Measurements from ENCODE around the gene NUP210L. TPM values are rescaled to one million over a fixed set of nuclear protein-coding genes. Genes with fewer than 3 reads are reported as not detected.

NUP210L gene
- total and polyA plus RNA-seq, 2 donors (not counting 3 experiments of a cell fraction or from before 2014, with no cell fraction given) = 0.01 to 0.07 TPM

DNA sequence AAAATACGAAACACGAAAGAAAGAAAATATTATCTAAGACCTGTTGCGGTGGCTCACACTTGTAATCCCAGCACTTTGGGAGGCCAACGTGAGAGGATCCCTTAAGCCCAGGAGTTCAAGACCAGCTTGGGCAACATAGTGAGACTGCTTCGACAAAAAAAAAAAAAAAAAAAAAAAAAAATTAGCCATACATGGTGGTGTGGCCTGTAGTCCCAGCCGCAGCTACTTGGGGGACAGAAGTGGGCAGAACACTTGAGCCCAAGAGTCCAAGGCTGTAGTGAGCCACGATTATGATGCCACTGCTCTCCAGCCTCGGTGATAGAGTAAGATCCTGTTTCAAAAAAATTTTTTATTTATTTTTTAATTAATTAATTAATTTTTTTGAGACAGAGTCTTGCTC is 167.3 kb downstream of the NUP210L start:
- DNase-seq (ENCODE audit: low read depth, low spot score) = no peak
- Histone ChIP-seq H4K20me1 (replicated peaks; ENCODE audit: control insufficient read depth, extremely low read depth, insufficient read depth, low read length) (no peaks in the 10 kb centered on the region), H3K4me1 (ENCODE audit: control insufficient read depth, extremely low read depth, insufficient read depth, low read length) (peaks cover 33% of the 10 kb centered on the region), H3K9me1 (replicated peaks; ENCODE audit: control insufficient read depth, extremely low read depth, insufficient read depth, low read length) (no peaks in the 10 kb centered on the region), H3K4me3 (replicated peaks in 1 of 3; ENCODE audit: insufficient read depth in 1 of 3, low read depth in 1 of 3, low read length in 3 of 3) (no peak overlapping the region), H3K36me3 (ENCODE audit: control insufficient read depth in 2 of 2, extremely low read depth in 1 of 2, insufficient read depth in 2 of 2, low read length in 2 of 2) (peaks cover 8 to 10% of the 10 kb centered on the region in 2 experiments), H2AFZ (ENCODE audit: low read depth, low read length) (no peak overlapping the region), H3K4me2 (ENCODE audit: insufficient read depth, low read length) (no peak overlapping the region), H3K27me3 (ENCODE audit: control insufficient read depth in 2 of 2, insufficient read depth in 2 of 2, low read length in 2 of 2) (no peaks in the 10 kb centered on the region), H3K9ac (replicated peaks; ENCODE audit: extremely low read depth, insufficient read depth, low read length) (no peak overlapping the region), H3K9me3 (replicated peaks; ENCODE audit: control insufficient read depth, insufficient read depth, low read length) (no peaks in the 10 kb centered on the region), H3K27ac (ENCODE audit: insufficient read depth, low read depth, low read length) (no peak overlapping the region), H3K79me2 (ENCODE audit: control insufficient read depth, insufficient read depth, low read length) (peaks cover 34% of the 10 kb centered on the region)
- dilution Hi-C loops (cut with MboI; ENCODE audit: extremely low pct_ligation_motif_present, low sequenced_read_pairs) = no loop called here
- no peak for FAIRE-seq
- intact Hi-C loops (cut with micrococcal nuclease) = loop anchor here (2.0 to 5.0 kb wide), 2 partner anchors 285 to 415 kb away; partner anchors contain the start of gene HAX1
- BruUV-seq (replicated peaks) = no TSS peak
- ChIA-PET CTCF (interaction anchor here (0.6 to 2.7 kb wide), 25 partner anchors 10 to 416 kb away, joined by 3 to 65 read pairs (median 5); partner anchors contain the start of genes CREB3L4, DENND4B, JTB and NPR1), POLR2A (interaction anchor here (1.7 kb wide), 1 partner anchor 189 kb away, joined by 4 read pairs; no protein-coding TSS in a partner anchor)
- TF ChIP-seq POLR2A (IDR thresholded peaks at IDR 0.05; ENCODE audit: low read depth, low read length) = no peak
- TF ChIP-seq EZH2 (IDR thresholded peaks at IDR 0.05; ENCODE audit: borderline replicate concordance, low read depth, low read length, severe bottlenecking) = no peak
- TF ChIP-seq GATA2 (IDR thresholded peaks at IDR 0.05; ENCODE audit: insufficient read depth, insufficient read length, low read depth, low read length) = no peak
- TF ChIP-seq MYC (IDR thresholded peaks at IDR 0.05; ENCODE audit: low read depth, low read length) = no peak
- TF ChIP-seq, protein P1, sequence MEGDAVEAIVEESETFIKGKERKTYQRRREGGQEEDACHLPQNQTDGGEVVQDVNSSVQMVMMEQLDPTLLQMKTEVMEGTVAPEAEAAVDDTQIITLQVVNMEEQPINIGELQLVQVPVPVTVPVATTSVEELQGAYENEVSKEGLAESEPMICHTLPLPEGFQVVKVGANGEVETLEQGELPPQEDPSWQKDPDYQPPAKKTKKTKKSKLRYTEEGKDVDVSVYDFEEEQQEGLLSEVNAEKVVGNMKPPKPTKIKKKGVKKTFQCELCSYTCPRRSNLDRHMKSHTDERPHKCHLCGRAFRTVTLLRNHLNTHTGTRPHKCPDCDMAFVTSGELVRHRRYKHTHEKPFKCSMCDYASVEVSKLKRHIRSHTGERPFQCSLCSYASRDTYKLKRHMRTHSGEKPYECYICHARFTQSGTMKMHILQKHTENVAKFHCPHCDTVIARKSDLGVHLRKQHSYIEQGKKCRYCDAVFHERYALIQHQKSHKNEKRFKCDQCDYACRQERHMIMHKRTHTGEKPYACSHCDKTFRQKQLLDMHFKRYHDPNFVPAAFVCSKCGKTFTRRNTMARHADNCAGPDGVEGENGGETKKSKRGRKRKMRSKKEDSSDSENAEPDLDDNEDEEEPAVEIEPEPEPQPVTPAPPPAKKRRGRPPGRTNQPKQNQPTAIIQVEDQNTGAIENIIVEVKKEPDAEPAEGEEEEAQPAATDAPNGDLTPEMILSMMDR (IDR thresholded peaks at IDR 0.05; ENCODE audit: extremely low read depth in 1 of 2, insufficient read depth in 1 of 2, low read depth in 1 of 2, low read length in 2 of 2) = no peak
- no peak for TF ChIP-seq POLR2AphosphoS5 (IDR thresholded peaks at IDR 0.05; ENCODE audit: insufficient read depth, low read depth, low read length)
- TF ChIP-seq JUN (IDR thresholded peaks at IDR 0.05; ENCODE audit: borderline replicate concordance, insufficient read depth, insufficient read length, low read depth) = no peak
- no peak for TF ChIP-seq FOS (IDR thresholded peaks at IDR 0.05; ENCODE audit: borderline replicate concordance, insufficient read depth, low read length)
- TF ChIP-seq, protein P2, sequence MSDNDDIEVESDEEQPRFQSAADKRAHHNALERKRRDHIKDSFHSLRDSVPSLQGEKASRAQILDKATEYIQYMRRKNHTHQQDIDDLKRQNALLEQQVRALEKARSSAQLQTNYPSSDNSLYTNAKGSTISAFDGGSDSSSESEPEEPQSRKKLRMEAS (IDR thresholded peaks at IDR 0.05; ENCODE audit: insufficient read depth, insufficient read length) = no peak

All from endothelial cell of umbilical vein (primary cell).